ENCODE results near the gene OR14A2.
"Not testable (repeated sequence)": the region's sequence is repeated elsewhere in the genome, so short reads cannot be mapped to it uniquely, and the experiment has no call there.

The OR14A2 gene

DNA sequence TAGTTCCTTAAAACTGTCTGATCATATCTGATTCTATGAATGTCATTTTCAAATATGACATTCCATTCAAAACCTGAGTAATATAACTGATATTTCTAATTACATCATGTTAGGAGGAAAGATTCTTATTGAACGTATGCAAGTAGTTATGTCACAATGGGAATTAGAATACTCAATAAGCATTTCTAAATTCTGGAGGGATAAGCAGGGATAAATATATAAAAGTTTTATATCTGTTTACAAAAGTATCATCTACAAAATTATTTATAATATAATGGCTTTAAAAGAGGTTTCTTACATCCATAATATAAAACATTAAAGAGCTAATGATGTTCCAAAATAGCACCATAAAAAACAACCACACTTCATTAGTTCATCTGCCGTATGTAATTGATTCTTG is at the start of gene OR14A2:
Gene OR14A2 (minus strand): TSS at position 101 of the 400 bp plus-strand sequence.
- DNase-seq (ENCODE audit: low read depth in 2 of 2): no peak

DNA sequence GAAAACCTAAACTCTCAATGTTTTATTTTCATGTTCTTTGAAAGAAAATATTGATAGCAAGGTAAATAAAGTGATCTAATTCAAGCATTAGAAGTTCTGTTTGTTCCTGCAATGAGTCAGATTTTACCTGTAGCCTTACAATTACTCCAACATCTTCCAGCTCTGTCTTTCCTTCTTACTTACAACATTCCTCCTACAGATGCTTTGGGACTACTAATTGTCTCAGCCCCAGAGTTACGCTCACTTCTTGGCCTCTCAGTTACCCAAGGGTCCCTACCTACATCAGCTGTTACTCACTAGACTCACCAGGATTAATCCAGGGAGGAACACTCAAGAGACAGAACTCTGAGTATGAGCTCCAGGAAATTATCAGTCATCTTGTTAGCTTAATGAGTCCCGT is 49.6 kb upstream of the OR14A2 start:
- no peak for DNase-seq (ENCODE audit: low read depth in 2 of 2)

DNA sequence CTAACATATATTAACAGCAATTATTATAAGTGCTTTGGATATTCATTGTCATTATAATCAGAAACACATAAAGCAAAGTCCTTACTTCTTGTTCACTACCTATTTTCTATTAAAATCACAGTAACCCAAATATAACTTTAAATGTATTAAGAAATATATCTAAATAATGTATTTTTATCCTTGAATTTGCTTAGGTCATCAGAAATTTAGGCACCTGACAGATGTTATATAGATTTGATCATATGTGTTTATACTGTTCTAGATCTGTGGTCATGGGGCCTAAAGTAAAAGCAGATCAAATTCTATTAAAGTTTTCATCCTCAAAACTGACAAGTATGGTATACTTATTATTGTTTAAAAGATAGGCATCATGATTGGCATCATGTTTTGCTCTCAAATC is 21.7 kb upstream of the OR14A2 start:
- DNase-seq (ENCODE audit: low read depth in 2 of 2): no peak

DNA sequence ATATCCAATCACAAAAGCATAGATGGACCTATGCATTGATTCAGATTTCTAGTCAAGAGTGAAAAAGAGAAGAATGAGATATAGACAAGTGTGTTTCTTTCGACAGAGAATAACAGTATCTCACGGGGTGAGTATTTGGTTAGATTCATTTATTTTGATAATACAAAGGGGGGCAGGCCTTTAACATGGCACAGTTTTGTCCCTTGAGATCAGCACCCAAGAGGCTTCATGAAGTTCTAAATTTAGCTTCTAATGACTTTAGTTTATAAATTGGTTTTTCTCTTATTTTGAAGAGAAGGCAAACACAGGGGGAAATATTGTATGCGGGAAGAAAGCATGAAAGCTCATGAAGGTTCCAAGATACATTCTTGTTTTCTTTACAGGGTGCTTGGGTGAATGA is 12.5 kb upstream of the OR14A2 start, which contains the start of gene OR1C1:
Gene OR1C1 (minus strand): TSS at position 101 of the 400 bp plus-strand sequence. CDS start 2,150 bp downstream, outside the sequence.
- no peak for DNase-seq (ENCODE audit: low read depth in 2 of 2)

DNA sequence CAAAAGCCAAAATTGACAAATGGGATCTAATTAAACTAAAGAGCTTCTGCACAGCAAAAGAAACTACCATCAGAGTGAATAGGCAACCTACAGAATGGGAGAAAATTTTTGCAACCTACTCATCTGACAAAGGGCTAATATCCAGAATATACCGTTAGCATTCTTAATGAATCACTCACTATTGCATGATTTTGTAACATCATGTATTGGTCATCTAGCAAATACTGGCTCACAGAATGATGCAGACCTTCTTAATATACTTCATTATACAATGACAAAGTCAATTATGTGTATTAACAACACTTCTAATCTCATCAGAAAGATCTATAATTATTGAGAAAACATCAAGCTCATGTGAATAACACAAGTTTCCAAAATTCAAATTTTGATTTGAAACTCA is 6.4 kb upstream of the OR14A2 start:
- DNase-seq (ENCODE audit: low read depth in 2 of 2): not testable (repeated sequence)

DNA sequence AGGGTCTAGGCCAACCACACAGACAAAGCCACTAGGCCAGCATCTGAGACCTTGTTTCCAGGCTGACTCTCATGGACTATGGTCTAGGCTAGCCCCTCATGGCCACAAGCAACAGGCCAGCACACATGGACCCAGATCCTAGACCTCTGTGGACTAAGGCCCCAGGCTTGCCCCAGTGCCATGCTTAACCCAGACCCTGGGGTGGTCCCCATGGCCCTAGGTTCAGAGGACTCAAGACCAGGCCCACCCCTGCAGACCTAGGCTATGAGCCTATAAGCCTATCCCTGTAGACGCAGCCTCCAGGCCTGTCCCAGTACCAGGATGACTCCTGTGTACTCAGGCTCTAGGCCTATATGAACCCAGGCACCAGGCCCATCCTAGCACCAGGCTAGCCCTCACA is 1.9 kb upstream of the OR14A2 start:
- DNase-seq (ENCODE audit: low read depth in 2 of 2): no peak

DNA sequence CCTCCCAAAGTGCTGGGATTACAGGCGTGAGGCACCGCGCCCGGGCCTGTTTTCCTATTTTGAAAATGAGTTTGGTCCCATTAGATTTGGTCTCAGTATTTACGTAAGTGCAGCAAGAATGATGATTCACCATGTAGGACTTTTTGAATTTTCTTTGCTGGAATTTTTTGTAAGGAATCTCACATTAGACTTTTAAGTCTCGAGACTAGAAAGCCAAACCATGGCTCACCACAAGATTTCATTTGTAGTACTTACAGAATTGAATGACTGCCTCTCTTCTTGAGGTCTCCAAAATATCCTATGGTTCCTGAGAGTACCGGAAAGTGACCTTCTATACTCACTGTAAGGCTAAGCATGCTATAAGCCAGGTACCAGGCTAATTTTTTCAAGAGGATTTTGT is 325 bp downstream of the OR14A2 start:
- DNase-seq (ENCODE audit: low read depth in 2 of 2): no peak

DNA sequence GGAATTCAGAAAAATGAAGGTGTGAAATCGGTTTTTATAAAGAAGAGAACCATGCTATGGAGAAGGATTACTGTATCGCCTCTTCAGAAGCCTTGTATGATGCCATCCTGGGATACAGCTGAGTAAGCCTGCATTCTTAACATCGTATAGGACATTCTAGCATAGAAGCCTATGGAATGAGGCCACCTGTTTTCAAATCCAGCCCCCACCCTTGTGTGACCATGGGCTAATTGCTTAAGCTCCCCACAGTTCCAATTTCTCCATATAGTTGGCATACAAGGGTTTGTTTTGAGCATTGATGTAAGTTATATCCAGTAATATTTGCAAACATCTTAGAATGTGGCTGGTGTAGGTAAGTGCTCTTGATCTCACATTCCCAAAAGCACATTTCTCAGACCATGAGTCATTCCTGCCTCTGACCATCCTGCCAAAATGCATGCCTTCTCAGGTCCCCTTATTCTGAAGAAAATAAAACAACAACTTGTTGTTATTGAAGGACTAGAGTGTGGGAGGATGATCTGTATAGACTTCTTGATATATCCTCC is 1.5 kb downstream of the OR14A2 start:
- DNase-seq (ENCODE audit: low read depth in 2 of 2): no peak

DNA sequence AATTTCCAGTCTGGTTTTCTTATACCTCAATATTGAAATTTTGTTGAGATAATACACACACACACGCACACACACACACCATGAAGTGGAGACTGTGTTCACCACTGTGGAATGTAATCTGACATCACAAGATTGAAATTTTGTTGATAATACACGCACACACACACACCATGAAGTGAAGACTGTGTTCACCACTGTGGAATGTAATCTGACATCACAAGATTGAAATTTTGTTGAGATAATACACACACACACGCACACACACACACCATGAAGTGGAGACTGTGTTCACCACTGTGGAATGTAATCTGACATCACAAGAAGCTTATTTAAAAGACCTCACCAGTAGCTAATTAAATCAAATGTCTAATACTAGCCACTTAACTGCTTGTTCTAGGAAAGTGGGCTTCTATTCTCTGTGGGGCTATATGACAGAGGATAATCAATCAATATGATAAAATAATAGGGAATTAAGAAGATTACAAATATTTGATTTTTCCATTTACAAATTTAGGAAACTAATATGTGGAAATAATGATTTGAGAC is 5.7 kb downstream of the OR14A2 start:
- not testable (repeated sequence) for DNase-seq (ENCODE audit: low read depth in 2 of 2)

DNA sequence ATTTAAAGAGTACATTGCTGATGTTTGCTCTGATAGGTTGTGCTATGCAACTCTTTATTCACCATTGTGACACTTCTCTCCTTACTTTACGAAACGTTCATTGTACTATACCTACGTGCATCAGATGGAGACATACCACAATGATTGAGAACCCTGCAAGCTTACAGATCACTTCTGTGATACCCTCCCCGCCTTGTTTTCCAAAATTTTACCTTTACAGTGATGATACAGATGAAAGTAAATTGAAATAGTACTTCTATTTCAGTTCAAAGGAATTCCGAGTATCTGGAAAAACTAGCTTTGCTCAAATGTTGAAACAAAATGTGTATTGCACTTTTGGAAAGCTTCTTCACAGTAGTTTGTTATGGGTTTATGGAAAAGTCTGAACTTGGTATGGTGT is 6.2 kb downstream of the OR14A2 start:
- no peak for DNase-seq (ENCODE audit: low read depth in 2 of 2)

DNA sequence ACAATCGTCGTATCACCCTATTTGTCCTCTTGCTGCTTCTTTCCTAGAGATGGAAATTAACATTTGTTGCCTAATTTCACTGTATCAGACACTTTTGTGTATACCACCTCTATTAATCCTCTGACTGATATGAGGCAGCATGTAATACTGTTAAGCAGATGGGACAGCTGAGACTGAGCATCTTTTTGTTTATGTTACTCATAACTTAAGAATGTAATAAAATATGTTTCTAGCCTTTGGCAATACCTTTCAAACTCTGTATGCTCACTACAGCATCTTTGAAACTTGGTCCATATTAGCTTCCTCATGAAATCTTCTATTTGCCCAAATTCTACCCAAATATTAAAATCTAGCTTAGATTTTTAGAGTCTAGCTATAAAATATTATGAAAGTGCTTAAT is 7.2 kb downstream of the OR14A2 start:
- DNase-seq (ENCODE audit: low read depth in 2 of 2): no peak

DNA sequence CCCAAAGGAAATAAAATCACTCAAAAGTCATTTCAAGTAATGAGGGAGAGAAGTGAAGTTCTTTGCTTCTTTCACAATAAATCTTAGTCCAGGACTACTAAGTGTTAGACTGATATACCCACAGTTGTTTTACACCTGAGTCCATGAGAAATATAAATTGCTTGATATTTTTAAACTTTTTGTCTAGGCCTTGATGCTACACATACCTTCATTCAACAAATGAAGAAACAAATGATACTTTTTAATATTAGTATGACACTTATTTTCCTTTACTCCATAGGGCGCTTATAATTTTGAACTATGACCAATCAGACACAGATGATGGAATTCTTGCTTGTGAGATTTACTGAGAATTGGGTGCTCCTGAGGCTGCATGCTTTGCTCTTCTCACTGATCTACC is 9.6 kb downstream of the OR14A2 start, which contains the start of gene OR14K1:
Gene OR14K1 (plus strand): TSS at position 301 of the 400 bp plus-strand sequence. CDS start 0 bp downstream, at position 301.
- DNase-seq (ENCODE audit: low read depth in 2 of 2): no peak

DNA sequence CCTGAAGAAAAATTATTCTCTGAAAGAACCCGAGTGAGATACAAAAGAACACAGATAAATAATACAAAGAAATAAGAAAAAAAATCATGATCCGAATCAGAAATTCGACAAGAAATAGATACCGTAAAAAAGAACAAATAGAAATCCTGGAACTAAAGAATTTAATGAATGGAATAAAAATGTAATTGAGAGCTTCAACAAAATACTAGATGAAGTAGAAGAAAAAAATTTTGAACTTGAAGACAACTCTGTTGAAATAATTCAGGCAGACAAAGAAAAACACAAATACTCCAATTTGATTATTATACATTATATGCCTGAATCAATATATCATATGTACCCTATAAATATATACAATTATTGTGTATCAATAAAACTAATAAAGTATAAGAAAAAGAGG is 26.7 kb downstream of the OR14A2 start:
- DNase-seq (ENCODE audit: low read depth in 2 of 2): no peak

DNA sequence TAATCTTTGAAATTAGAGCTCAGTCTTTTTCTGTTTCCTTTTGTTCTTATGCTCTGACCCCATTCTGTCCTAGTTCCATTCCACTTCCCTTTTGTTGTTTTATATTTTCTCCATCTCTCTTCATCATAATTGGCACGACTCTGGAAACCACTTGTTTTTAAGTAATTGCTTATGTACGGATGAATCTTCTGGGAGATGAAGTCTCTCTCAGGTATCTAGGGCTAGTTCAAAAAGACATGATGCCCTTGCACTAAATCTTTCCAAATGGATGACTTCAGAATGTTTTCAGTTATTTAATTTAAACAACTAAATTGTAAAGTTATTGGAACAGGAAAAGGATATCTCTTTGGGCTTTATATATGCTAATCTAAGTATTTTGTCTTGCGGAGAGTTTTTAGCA is 31.4 kb downstream of the OR14A2 start, which contains the start of gene OR6F1:
Gene OR6F1 (minus strand): TSS at position 101 of the 400 bp plus-strand sequence. CDS start 3,891 bp downstream, outside the sequence.
- no peak for DNase-seq (ENCODE audit: low read depth in 2 of 2)

DNA sequence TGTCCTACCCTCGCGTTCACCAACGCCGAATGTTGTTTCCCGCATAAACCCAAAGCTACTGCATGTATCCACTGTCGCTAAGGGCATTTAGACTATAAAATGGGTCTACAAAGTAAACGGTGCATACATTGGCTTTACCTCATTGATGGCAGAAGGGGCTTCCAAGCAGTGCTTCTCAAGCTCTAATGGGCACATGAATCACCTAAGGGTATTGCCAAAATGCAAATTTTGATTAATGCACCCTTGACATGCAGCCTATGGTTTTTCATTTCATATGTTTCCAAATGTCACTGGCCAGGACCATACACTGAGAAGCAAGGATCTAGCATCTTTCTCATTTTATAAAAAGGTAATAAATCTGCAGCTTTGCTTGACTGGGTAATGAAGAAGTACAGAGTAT is 34.2 kb downstream of the OR14A2 start:
- DNase-seq (ENCODE audit: low read depth in 2 of 2): no peak

DNA sequence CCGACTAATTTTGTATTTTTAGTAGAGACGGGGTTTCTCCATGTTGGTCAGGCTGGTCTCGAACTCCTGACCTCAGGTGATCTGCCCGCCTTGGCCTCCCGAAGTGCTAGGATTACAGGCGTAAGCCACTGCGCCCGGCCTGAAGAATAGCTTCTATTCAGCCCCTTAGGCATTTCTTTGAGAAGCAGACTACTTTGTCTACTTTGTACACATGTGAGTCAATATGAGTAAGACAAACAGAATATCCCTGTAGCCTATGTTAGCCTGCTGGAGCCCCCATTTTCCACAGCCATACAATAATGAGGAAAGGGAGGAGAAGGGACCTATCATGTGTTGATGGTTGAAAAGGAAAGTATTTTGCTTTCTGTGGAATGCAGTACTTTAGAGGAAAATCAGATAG is 37.3 kb downstream of the OR14A2 start:
- DNase-seq (ENCODE audit: low read depth in 2 of 2): not testable (repeated sequence)

DNA sequence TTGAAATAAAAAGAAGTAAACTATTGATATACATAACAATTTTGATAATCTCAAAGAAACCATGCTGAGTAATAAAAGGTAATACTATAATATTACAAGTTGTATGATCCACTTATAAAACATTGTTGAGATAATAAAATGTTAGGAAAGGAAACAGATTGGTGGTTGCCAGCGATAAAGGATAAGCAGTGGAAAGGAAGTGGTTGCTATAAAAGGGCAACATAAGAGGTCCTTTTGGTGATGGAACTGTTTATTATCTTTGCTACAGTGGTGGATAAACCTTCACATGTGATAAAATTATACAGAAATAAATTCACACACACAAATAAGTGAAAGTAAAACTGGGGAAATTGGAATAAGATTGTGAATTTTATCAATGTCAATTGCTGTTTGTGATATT is 46.6 kb downstream of the OR14A2 start:
- no peak for DNase-seq (ENCODE audit: low read depth in 2 of 2)

DNA sequence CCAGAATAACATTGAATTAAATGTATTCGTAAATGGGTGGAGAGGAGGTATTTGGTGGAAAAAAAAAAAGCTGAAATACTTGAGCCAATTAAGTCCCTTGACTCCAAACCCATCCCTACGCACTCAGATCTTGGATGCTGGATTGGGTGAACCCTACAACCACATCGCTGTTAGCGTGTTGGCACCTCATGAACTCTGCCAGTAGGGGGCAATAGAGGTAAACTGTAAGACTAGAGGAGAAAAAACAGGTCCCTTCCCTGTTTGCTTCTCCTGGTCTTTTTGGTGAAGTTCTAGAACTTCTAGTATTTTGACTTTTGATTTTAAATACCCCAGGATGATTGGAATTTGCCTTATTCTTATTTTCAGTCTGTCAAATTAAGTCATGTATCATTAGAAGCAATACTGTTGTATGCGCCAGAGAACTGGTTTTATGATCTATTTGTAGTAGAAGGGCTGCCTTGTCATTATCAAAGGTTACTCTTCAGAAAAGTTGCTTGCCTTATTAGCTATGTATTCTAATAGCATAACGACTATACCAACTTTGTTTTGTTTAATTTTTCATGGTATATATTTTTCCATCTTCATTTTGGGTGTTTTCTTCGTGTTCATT is 66.5 kb downstream of the OR14A2 start:
- DNase-seq (ENCODE audit: low read depth in 2 of 2): peak in 1 of 2 donors; percentile 4

DNA sequence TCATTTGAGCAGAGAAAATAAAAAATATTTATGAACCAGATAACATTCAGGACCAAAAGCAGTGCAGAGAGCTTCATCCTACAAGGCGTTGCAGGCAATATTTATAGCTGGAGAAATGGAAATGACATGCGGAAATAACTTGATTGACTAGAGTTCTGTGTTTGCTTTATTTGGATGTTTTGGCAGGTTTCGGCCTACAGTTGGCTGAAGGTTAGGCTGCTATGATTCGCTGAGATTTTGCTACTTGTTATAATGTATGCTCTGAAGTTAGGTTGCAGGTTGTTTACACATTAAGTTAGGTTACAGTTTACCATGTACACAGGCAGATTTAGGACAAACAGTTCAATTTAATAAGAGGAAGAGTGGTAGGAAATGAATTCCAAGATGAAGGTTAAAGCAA is 67.8 kb downstream of the OR14A2 start:
- DNase-seq (ENCODE audit: low read depth in 2 of 2): no peak

DNA sequence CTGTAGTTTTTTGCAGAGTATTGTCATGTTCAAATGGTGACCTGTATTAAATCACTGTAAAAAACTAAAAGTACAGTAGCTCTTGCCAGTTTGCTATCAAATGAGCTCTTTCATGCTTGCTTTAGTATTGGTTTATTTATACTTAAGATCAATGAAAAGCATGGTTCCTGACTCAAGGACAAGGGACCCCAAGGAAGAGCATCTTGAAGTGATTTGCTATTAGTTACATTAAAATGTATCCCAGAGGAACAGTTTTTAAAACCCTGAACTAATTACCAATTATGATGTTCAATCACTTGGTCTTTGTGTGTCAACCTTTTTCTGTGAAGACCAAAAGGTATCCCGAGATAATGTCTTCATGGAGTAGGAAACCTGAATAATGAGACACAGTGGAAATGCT is 68.3 kb downstream of the OR14A2 start, which contains the start of gene OR13G1:
Gene OR13G1 (minus strand): TSS at position 101 of the 400 bp plus-strand sequence. CDS start 6,698 bp downstream, outside the sequence.
- no peak for DNase-seq (ENCODE audit: low read depth in 2 of 2)

Data from stimulated activated CD8-positive, alpha-beta memory T cell treated with anti-CD3 and anti-CD28 coated beads, Interleukin-2, amount 100 ng/mL, for 48 hours (primary cell).